A172 (cell line): ENCODE data around the gene ATG9B. TPM values are rescaled to one million over a fixed set of nuclear protein-coding genes. Genes with fewer than 3 reads are reported as not detected.
A peak's percentile ranks its signal among the peaks of the same experiment; 100 is the strongest.

Source experiments
- DNase-seq: peaks from one replicate; pipeline ENCODE4 v3.0.0-alpha.2; 2015; ENCODE audit warnings: low spot score
- total RNA-seq: library from RNA; depleted of rRNA; stranded (reverse); fragments of >200 nt; shearing (Covaris generic); gene quantifications from 2 replicates; pipeline ENCODE4 v1.2.3, GENCODE V29; 2014; rRNA removed

The ATG9B gene
- not detected in 2 replicates for total RNA-seq

- DNase-seq: no peak
These were observed at the start of gene ATG9B for GRCh38 chr7:151024435-151025056. Gene ATG9B (minus strand): TSS chr7:151024494. CDS start chr7:151024423, 71 bp downstream.

GRCh38 chr7:151073990-151074389, 49.7 kb upstream of the ATG9B start:
- no peak for DNase-seq

- DNase-seq: no peak
These were observed 47.0 kb upstream of the ATG9B start for GRCh38 chr7:151071032-151071866.

- DNase-seq: no peak
These were observed 46.3 kb upstream of the ATG9B start for GRCh38 chr7:151070574-151070960.

- DNase-seq: no peak
These were observed 45.7 kb upstream of the ATG9B start for GRCh38 chr7:151069841-151070573.

- DNase-seq: peak; percentile 72
These were observed 43.9 kb upstream of the ATG9B start for GRCh38 chr7:151068069-151068773.

GRCh38 chr7:151066273-151066974, 42.1 kb upstream of the ATG9B start:
- no peak for DNase-seq

- no peak for DNase-seq
These were observed 41.2 kb upstream of the ATG9B start for GRCh38 chr7:151065516-151065915.

GRCh38 chr7:151064993-151065392, 40.7 kb upstream of the ATG9B start:
- no peak for DNase-seq

- DNase-seq: no peak
These were observed 40.2 kb upstream of the ATG9B start for GRCh38 chr7:151064454-151064853.

GRCh38 chr7:151063212-151063561, 38.9 kb upstream of the ATG9B start:
- peak; percentile 62 for DNase-seq

GRCh38 chr7:151062399-151063211, 38.3 kb upstream of the ATG9B start:
- DNase-seq: peak; percentile 49

GRCh38 chr7:151062111-151062398, 37.8 kb upstream of the ATG9B start:
- no peak for DNase-seq

- no peak for DNase-seq
These were observed 37.2 kb upstream of the ATG9B start for GRCh38 chr7:151061213-151062110.

GRCh38 chr7:151060416-151061212, 36.3 kb upstream of the ATG9B start:
- peak; percentile 82 for DNase-seq

- DNase-seq: no peak
These were observed 35.8 kb upstream of the ATG9B start for GRCh38 chr7:151060113-151060415.

GRCh38 chr7:151059367-151060112, 35.2 kb upstream of the ATG9B start, which contains the start of gene SLC4A2:
Gene SLC4A2 (plus strand): TSS chr7:151059589. CDS start chr7:151061988, 2,399 bp downstream.
- peak; percentile 66 for DNase-seq

- DNase-seq: no peak
These were observed 34.6 kb upstream of the ATG9B start for GRCh38 chr7:151058781-151059366.
